Activated CD4-positive, alpha-beta T cell treated with anti-CD3 and anti-CD28 coated beads for 4 hours (primary cell): Measurements from ENCODE around the gene F2RL2.
A peak's percentile ranks its signal among the peaks of the same experiment; 100 is the strongest.

Source experiments
- DNase-seq, 2 donors: peaks; one replicate each; pipeline ENCODE4 v3.0.0-alpha.2; 2020

Gene F2RL2, protein sequence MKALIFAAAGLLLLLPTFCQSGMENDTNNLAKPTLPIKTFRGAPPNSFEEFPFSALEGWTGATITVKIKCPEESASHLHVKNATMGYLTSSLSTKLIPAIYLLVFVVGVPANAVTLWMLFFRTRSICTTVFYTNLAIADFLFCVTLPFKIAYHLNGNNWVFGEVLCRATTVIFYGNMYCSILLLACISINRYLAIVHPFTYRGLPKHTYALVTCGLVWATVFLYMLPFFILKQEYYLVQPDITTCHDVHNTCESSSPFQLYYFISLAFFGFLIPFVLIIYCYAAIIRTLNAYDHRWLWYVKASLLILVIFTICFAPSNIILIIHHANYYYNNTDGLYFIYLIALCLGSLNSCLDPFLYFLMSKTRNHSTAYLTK

DNA sequence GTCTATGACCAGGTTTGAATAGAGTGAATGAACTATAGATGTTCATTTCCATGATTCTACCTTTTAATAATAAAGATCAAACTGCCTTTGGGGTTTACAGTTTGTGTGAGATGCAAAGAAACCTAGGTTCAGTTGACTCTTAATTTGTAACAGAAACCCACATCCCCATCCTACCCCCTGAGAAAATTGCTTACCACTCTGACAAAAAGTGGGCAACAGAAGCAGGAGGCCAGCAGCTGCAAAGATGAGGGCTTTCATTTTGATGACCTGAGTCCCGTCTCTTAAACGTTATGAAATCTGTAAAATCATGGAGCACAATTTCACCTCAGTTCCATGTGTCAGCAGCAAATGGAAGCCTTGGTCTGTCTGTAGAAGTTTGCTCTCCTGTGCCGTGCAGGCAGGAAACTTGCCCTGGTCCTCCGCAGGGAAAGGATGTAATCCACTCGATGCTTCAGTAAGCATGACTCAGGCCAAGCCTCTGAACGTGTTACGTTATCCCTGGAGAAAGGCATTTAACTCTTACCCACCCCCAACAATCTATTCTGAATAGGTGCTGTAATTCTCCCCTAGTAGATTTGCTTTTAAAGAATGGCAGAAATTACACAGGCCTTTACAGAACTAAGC is at the start of gene F2RL2:
F2RL2 (minus strand) TSS at position 431 of the 624 bp plus-strand sequence; CDS start at position 258, 173 bp downstream.
- no peak for DNase-seq

DNA sequence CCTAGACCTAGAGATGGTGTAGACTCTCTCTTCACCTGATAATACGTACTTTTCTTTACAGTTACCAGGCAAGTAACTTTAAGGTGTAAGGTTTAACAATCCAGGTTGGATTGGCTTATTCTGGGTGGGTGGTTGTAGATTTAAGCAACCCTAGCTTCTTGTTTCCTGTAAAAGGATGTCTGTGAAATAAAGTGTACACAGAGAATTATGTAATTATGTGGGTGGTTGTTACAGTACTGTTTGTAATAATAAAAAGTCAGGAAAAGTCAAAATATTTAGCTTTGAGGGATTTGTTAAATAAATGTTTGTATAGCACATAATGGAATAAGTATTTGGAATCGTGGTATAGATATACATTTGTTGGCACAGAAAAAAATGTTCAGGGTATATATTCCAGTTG is 49.0 kb upstream of the F2RL2 start:
- DNase-seq = no peak

DNA sequence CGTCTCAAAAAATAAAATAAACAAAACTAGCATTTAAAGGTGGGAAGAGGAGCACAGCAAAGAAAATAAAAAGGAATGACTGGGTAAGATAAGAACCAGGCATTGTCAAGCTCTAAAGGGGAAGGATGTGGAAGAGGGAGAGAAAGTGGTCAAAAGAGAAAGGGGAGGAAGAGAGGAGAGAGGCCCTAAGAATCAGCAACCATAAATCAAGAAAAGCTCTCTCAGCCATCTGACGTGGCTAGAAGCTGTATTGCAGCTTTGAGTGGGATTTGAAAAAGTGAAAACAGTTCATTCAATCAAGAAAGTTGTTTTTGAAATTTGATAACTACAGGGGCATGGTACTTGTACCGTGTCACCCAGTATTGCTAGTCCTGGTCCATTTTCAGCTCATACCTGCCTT is 47.3 kb upstream of the F2RL2 start:
- no peak for DNase-seq

DNA sequence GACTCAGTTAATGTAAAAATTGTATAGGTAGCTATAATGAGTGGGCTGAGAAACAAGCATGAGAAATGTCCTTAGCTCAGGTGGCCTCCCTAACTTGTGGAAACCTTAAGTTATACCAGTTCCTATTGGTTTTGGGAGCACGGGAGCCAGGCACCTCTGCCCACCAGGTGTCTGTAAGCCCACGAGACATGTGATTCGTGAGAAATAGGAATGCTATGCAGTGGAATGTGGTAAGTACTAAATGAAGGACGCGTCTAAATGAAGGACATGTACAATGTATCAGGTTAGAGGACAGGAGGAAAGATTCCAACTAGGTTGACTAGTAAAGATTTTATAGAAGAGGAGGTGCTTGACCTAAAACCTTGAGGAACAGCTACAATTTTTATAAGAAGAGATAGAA is 46.0 kb upstream of the F2RL2 start:
- no peak for DNase-seq

DNA sequence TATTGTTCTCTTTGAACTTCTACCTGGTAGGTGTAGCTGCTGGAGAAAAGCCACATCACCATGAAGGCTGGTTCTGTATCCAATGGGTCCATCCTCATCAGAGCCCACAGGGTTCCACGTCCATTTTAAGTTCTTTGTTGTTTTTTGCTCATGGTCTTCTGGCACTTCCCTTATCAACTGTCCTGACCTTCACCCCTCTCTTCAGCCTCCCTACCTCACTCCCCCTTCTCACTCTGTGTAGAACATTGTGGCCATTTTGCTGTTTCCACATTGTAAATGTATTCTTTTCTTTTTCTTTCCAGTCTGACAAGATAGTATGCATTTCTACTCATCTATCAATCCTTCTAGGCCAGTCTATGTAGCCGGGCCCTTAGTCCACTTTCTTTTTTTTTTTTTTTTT is 44.3 kb upstream of the F2RL2 start:
- no peak for DNase-seq

DNA sequence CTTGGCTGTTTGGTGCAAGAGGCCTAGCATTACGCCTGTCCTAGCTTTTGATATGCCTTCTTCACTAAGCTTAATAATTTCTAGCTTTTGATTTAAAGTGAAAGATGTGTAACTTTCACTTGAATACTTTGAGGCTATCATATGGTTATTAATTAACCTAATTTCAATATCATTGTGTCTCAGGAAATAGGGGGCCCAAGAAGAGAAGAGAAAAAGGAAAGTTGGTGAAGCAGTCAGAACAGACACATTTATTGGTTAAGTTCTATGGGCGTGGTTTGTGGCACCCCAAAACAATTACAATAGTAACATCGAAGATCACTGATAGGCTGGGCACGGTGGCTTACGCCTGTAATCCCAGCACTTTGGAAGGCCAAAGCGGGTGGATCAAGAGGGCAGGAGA is 40.9 kb upstream of the F2RL2 start:
- no peak for DNase-seq

DNA sequence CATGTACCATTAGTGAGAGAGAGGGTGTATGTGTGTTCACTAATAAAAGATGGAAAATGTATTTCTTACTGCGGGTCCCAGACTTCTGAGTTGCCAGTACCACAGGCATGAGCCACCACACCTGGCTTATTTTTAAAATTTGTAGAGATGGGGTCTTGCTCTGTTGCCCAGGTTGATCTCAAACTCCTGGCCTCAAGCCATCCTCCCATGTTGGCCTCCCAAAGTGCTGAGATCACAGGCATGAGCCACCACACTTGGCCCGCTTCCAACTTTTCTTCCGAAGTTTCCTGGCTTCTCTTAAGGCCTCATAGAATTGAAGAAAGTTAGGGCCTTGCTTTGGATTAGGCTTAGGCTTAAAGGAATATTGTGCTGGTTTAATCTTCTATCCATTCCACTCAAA is 40.4 kb upstream of the F2RL2 start:
- DNase-seq = no peak

DNA sequence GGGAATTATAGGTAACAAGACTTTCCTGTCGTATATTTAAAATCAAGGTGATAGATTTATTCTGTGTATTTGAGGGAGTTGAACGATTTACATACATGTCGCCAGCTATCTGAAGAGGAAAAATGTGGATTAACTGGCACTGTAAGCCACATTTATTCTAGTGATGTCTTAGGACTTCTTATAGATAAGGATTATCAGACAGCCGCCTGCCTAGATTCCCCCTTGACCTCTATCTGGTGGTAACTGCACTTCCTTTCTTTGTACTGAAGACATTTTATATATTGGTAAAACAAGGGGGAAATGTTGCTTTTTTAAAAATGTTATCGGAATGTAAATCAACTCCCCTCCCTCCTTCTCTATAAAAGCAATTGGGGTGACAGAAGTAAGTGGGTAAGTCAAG is 39.3 kb upstream of the F2RL2 start:
- no peak for DNase-seq

DNA sequence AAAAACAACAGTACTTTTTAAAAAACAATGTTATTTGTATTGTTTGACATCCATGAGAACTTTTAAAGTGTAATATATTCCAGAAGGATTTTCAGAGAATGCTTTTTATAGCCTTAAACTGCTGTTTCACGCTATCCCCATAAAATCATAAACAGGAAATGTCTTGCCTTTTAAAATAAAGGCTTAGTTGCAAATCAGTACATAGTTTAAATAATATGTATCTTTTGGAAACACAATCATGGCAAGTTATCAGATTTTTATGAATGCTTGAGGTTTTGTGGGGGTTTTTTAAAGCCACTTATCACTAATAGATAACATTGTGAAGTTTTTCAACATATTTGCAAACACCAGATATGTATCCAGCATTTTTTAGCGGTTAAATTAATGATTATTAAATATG is 37.2 kb upstream of the F2RL2 start:
- no peak for DNase-seq

DNA sequence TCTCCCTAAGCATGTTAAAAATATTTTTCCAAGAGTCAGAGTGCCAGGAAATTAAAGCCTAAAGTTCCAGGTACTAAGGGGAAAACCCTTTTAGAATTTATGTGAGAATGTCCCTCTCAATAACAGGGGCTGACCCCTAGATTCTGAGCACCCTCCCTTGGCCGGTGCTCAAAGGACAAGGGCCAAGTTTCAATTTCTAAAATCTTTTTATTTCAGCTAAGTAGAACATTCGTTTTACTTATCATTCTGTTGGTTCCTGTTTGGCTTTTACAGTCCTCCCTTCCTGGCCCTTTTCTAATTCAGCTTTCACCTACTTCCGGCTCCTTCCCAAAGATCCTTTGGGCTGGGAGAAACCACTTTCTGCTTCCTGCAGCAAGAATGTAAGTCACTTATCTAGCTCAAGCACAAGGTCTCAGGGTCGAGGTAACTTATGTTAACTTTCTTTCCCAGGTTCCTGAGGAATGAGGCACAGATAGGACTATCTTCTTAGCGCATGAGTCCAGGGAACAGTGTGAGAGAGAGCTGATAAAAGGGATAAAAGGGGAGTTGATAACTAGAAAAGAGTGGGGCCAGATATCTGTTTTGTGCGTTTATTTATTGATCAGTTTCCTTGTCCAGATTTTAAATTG is 34.6 kb upstream of the F2RL2 start:
- no peak for DNase-seq

DNA sequence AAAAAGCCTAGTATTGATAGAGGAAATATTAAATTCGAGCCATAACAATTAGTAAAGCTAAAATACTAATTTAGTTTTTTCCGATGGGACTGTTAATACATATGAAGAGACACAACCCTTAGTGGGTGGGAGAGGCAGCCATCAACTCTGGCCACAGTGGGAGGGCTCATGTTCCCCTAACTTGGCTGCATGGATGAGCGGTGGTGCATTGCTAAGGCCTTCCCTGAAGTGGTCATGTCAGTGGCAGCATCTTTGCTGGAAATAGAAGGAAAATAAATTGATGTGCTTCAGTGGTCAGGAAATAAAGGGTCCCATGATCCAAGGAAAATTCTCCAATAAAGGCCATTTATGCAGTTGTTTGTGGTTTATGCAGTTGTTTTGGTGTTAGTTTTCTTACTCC is 33.9 kb upstream of the F2RL2 start:
- DNase-seq = no peak

DNA sequence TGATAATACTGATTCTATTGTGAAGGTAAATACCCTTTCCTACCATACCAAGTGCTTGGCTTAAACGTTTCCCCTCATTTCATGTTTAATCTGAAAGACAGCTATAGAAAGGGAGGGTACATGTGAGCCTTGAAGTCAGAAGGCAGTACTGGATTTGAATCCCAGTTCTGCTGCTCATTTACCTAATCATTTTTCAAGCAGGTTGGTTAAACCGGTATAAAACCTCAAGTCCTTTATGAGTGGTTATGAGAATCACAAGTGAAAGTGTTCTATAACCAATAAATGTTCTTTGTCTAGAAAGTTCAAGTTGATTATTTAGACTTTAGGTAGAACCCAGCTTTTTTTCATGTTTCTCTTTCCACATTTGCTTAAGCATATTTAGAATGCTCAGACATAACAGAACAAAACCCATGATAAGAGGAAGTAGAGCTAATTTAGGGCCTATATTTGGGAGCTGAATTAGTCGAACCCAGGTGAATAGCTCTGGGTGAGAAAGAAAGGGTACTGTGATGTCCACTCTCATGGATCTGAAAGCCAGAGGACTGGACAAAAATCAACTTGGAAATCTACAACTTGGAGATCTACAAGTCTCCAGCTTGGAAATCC is 29.7 kb upstream of the F2RL2 start:
- DNase-seq = no peak

DNA sequence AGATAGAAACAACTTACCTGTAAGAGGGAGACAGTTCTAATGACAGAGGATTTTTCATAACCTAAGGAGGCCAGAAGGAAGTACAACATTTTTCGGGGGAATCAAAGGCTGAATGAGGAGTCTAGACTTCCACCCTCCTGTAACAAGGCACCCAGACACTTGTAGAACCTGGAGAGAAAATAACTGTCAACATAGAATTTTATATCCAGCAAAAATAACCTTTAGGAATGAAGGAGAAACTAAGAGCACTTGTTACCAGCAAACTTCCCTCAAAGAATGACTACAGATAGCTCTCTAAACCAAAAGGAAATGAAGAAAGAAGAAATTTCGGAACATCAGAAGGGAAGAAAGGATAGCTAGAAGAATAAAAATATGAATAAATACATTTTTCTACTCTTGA is 25.9 kb upstream of the F2RL2 start:
- DNase-seq = no peak

DNA sequence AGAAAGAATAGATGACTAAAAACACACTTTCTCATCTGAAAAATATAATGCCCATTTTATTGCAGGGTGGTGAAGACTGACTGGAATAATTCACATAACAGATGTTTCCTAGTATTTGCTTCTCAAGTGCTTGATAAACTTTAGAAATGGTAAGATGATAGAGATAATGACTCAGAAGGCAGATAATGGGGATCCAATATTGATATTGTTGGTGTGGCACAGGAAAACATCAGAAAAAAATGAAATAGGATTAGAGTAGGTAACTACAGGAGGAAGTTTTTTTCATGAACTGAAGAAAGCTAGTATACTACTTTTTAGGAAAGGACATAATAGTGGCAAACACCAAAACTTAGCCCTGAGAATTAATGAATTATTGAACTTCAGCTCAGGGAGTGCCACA is 20.2 kb upstream of the F2RL2 start:
- no peak for DNase-seq

DNA sequence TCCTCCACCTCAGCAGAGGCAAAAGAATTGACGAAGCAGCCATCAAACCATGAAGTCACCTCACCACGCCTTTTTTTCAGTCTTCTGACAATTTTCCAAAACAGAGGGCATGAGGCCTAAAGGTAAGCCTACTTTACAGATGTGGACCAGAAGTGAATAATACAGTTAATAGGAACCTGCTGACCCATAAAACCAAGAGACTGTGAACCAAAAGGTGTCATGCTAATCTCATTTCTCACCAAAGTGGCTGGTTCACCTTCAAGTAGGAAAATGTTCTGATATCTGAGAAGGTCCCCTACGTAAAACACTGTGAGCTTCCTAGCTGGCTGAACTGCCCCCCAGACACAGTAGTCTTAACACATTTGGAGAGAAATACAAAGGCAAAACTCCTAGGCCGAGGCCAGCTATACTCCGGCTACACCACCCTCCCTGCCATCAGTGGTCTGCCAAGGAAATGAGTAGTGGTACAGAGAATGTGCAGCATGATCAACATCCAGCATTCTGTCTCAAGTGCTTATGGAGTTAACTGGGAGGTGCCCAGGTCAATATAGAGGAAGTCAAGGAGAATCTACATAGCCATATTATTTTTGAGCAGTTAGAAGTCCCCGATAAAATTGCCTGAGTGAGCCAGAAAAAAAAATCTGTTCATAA is 19.3 kb upstream of the F2RL2 start:
- no peak for DNase-seq

DNA sequence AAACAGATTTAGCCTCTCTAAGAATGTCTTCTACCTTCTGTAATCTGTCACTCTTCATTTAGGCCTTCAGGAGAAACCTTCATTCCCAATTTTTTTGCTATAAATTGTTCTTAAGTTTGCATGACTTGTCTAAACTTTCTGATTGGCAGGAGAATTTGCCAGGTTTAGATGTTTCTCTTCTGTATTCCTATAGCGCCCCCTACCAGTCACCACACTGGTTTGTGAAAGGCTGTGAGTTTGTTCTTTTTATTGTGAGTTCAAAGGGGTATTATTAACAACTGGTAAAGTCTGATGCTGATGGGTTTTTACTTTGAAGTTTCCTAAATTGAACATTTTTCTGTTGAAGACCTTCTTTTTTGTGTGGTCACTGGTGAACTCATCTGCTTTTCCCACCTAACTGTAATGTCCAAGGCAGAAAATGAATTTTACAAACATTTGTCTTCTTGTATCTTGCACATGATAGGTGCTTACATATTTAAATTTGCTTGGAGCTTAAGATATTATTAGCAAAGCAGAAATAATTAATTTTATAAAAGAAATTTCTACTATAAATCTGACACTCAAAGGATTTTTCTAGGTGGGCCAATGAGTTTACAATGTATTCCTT is 18.4 kb upstream of the F2RL2 start:
- peak; percentile 46 to 71 for DNase-seq

DNA sequence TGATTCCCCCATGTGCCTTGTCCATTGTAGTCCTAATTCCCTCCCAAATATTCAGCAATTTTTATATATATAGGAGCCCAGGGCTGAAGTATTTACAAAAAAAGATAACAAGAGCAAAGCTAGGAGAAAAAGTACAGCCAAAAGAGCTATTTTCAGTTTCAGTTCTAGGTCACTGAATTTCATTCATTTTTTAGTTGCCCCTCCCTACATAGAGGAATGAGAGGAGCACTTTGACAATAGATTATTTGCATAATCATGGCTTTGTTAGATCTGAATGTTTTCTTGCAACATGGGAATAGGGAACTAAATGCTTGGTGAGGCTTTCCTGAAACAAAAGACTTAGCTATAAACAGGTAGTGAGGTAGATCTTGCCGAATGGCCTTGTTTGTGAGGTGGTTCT is 15.3 kb upstream of the F2RL2 start:
- no peak for DNase-seq

DNA sequence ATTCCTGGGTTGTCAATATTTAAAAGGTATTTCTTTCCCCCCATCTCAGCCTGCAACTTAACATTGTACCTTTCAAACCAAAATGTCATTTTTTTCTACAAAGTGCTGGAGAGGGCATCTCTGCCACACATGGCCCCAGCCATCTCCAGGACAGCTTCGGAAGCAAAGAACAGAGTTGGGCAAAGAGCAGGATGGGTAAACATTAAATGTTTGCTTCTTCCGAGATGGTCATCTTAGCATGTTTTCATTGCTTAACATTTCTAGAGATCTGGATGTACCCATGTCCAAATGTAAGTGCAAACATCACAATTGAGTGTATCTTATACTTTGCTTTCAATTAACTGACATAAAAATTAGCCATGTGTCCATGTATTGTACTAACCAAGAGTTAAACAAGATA is 14.3 kb upstream of the F2RL2 start:
- no peak for DNase-seq

DNA sequence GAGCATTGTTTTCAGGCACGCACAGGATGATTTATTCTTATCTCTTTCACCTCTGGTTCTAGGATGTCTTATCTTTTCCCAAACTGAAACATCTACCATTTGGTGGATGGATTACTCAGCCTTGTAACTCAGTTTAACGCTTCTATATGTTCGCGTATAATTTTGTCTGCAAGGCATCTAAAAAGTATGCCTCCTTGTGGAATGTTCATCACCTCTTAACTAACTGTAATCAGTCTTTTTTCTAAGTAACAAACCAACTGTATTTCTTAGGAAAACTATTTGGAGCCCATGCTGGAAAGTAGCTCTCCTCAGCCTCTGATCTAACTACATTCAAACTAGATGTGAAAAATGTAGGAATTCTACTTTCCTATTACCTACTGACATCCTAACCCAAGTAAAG is 11.5 kb upstream of the F2RL2 start:
- no peak for DNase-seq

DNA sequence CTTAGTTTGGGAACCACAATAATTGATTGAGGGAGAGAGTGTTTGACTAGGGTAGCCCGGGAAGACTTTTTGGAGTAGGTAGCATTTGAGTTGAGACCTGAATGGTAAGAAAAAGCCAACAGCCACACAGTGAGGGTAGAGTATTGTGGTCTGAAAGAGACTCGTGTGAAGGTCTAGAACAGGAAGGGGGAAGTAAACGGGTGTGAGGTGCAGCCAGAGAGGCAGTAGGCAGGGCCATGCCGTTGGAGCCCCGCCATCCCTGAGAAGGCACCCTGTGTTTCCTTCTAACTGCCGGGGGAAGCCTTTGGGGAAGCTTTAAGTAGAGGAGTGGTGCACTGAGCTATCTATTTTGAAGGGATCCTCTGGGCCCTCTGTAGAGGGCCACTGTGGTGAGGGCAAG is 3.5 kb upstream of the F2RL2 start:
- DNase-seq = no peak

DNA sequence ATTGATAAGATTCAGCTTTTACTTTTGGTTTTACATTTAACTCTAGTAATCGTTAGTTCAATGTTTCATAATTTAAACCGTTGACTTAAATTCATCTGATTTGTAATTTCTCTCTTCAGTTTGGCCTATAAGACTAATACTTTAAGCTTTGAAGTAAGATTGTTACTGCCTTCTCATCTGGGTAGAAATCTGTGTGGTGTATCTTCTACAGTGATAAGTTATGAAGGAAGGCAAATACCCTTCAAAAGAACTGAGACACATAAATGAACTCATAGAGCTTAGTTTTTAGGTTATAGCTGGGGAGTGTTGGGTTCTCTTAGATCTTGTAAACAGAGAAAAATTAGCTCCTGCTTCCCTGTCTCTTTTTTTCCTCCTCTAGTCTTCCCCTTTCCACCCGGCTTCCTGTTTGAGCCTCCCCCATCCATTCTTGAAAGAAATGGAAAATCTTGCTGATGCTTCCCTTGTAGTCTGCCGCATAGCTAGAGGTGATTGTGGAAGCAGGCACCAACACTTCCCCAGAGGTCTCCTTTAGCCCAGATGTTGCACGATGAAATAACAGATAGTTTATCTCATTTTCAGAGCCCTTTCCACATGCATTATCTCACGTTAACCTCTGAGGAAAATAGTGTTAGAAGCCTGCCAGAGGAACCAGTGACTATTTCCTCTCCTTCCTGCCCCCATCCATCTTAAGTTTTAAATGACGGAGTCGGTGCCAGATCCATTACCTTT is 2.0 kb upstream of the F2RL2 start:
- no peak for DNase-seq

DNA sequence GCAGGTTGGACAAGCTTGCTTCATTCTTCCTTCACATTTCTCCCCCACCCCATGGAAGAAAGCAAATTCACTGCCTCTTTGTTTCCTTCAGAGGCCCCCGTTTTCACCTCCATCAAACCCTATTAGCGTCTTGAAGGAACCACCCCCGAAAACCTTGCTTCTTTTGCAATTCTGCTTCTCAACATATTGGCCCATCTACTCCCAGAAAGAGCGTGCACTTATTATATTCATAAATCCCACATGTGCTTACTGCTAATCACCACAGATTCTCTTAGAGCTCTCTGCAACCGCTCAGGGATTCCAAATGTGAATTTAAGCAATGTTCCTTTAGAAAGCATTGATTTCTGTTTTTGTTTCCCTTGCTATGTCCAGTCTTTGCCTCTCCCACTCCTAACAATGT is 1.1 kb downstream of the F2RL2 start:
- no peak for DNase-seq
